Islet precursor cell (in vitro differentiated cells): ENCODE measurements around the gene SPG7.

Experiments used
- DNase-seq: peaks from one replicate; pipeline ENCODE4 v3.0.0-alpha.2; 2018

The SPG7 gene

DNA sequence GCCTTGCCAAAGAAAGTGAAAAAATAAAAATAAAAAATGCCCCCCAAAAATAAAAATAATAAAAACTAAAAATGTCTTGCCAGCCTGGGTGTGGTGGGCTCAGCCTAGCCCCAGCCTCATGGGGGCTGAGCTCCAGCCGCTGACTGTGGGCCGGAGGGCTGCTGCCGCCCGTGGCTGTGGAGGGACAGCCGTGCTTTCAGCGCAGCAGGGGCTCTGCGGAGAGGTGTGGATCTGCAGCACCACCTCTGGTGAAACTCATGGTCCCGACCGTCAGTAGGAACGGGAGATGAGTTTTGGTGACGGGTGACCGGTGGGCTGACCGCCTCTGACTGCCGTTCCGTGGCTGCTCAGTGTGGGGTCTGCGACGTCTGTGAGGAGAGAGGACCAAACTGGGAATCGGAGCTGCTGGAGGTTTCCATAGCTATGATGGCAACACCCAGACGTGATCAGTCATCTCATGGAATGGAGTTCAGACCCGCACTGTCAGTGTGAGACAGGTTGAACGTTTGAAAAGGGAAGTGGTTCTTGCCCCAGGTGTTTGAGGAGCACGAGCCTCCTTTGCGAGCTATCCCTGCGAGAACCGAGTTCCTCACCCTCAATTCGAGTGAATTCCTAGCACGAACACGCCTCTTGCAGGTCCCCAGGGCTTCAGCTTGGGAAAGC lies 40.3 kb downstream of the SPG7 start:
- no peak for DNase-seq

DNA sequence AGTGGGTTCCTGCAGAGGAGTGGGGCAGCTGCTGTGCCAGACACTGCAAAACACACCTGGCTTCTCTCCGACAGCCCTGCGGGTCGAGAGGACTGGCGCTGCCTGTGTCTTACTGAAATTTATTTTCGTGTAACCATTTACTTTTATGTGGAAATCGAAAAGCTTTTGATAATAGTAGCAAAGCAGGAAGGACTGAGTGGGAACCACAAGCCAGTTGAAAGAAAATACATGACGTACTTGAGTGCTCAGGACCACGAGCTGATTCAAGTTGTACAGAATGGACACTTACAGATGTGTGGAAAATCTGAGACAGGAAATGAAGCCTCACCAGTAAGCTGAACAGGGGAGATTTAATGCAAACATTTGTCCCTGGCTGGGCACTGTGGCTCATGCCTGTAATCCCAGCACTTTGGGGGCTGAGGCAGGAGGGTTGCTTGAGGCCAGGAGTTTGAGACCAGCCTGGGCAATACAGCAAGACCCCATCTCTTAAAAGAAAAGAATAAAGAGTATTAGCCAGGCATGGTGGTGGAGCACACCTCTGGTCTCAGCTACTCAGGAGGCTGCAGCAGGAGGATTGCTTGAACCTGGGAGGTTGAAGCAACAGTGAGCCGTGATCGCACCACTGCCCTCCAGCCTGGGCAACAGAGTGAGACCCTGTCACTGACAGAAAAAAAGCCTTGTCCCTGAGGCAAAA lies 41.0 kb downstream of the SPG7 start:
- no peak for DNase-seq

DNA sequence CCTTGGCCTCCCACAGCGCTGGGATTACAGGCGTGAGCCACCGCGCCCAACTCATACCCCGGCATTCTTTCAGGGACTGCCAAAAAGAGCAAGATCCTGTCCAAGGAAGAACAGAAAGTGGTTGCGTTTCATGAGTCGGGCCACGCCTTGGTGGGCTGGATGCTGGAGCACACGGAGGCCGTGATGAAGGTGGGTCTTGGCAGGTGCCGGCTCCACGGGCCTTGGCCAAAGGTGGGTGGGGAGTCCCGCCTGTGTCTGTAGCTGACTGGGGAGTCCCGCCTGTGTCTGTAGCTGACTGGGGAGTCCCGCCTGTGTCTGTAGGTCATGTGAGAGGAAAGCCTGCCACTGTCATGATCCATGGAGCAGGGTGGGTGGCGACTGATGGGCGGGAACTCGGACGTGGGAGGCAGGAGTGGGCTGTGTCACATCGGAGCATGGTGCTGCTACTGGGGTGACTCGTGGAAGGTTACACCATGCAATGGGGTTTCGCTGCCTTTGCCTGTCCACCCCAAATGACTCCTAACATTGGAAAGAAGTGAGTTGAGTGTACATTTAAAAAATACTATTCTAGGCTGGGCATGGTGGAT lies 42.3 kb downstream of the SPG7 start:
- DNase-seq = no peak

DNA sequence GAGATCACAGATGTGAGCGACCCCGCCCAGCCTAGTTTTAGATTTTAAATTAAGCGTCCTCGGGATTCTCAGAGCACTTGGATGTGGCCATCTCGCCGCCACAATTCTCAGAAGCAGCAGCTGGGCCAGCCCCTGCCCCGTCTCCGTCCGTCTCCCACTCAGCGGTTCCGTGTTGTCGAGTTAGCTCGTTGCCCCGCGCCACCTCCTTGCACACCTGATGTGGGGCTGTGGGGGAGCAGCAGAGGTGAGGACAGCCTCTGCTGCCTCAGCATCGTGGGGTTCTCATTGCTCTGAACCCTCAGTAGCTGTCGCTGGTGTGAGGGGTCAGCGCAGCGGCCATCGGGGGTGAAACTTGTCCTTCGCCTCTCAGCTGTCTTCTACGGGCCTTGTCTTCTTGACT lies 44.1 kb downstream of the SPG7 start:
- DNase-seq = no peak

DNA sequence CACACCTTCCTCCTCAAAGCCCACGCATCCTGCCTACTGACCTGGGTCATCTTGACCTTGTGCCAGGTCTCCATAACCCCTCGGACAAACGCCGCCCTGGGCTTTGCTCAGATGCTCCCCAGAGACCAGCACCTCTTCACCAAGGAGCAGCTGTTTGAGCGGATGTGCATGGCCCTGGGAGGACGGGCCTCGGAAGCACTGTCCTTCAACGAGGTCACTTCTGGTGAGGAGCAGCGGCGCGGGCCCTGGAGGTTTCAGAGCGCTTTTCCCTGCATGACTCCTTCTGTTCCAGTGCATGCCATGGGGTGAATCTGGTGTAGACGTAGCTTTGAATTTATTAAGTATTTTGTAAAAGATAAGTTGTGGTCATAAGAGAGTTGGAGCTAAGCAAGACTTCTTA lies 44.7 kb downstream of the SPG7 start:
- DNase-seq = no peak

DNA sequence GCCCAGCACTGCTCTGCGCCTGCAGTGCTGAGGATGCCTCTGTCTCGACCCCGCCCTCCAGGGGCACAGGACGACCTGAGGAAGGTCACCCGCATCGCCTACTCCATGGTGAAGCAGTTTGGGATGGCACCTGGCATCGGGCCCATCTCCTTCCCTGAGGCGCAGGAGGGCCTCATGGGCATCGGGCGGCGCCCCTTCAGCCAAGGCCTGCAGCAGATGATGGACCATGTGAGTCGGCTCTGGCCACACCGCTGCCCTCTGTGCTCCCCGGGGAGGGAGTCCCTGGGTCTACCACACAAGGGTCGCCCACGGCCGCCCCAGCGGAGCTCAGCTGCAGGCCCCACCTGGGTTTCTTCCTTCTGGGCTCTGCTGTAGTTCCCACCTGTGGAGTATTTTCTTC lies 45.5 kb downstream of the SPG7 start:
- DNase-seq = no peak

DNA sequence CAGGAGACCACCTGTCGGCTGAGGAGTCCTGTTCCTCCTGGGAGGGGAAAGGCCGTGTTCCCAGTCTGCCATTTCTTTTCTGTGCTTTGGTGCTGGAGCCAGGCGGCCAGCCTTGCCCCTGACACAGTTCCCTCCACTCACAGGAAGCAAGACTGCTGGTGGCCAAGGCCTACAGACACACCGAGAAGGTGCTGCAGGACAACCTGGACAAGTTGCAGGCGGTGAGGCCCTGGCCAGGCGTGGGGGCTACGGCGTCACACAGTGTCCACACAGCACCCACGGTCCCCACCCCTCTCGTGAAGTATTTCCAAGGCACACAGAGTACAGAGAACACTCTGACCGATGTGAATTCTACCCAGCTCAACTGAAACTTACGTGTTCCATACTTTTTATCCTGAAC lies 46.1 kb downstream of the SPG7 start:
- no peak for DNase-seq

DNA sequence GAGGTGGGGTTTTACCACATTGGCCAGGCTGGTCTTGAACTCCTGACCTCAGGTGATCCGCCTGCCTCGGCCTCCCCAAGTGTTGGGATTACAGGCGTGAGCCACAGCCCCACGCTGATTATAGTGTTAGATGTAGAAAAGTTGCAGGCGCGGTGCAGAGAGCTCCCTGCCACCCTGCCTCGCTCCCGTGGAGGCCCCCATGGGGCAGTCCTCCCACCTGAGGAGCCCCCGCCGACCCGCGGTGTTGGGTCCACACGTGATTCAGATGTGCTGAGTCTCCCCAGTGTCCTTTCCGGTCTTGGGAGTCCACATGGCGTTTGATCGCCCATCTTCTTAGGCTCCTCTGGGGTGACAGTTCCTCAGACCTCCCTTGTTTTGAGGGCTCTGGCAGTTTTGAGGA lies 47.1 kb downstream of the SPG7 start:
- no peak for DNase-seq

DNA sequence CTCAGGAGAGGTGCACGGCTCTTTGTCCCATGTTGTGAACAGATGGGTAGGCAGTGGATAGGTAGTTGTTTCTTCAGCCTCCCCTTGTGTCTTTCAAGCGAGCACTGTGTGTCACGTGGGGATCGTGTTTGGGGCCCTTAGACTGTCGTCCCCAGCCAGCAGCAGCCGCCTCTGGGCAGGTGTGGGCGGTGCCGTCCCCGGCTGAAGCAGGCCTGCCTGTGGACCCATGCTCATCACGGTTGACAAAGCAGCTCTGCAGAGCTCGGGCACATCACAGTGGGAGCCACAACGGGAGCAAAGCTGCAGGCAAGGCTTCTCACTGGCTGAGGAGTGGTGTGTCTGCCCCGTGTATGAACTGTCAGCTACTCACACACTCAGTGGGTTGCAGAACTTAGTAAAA lies 47.6 kb downstream of the SPG7 start:
- no peak for DNase-seq

DNA sequence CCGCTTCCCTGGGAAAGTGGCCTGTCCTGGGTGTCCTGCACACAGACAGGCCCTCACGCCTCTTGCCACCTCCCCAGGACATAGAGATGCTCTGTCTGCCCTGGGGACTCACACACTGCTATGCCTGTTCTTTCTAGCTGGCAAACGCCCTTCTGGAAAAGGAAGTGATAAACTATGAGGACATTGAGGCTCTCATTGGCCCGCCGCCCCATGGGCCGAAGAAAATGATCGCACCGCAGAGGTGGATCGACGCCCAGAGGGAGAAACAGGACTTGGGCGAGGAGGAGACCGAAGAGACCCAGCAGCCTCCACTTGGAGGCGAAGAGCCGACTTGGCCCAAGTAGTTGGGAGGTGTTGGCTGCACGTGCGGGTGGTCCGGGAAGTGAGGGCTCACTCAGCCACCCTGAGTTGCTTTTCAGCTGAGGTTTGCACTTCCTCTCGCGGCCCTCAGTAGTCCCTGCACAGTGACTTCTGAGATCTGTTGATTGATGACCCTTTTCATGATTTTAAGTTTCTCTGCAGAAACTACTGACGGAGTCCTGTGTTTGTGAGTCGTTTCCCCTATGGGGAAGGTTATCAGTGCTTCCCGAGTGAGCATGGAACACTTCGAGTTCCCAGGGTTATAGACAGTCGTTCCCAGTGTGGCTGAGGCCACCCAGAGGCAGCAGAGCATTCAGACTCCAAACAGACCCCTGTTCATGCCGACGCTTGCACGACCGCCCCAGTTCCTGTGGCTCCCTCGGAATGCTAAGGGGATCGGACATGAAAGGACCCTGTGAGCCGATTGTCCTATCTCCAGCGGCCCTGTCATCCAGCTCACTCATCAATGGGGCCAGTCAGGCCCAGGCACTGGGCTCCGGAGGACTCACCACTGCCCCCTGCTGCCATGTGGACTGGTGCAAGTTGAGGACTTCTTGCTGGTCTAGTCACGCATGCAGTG lies 48.8 kb downstream of the SPG7 start:
- DNase-seq = peak; percentile 96

DNA sequence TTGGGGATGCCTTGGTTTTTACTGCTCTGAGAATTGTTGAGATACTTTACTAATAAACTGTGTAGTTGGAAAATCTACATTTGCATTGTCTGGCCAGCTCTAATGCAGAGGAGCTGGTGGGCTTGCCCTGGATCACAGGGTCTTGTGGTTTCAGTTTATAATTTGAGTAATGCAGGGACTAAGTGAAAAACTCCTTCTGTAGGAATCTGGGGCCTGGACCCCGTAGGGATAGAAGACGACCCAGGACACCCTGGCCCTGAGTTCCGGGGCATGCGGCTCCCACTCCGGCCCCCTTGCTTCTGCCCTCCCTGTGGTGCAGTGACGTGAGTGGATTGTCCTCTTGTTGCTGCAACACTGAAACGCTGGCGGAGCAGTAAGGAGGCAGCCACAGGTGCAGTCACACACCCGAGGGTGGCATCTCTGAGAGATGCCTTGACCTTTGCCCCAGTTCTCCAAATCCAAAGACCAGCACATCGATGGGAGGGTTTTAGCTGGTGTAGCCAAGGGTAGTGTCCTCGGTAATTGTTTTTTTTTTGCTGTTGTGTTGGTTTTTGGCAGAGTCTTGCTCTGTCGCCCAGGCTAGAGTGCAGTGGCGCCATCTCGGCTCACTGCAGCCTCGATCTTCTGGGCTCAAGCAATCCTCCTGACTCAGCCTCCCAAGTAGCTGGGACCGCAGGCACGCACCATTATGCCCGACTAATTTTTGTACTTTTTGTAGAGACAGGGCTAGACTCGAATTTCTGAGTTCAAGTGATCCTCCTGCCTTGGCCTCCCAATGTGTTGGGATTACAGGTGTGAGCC lies 49.7 kb downstream of the SPG7 start:
- DNase-seq = no peak

DNA sequence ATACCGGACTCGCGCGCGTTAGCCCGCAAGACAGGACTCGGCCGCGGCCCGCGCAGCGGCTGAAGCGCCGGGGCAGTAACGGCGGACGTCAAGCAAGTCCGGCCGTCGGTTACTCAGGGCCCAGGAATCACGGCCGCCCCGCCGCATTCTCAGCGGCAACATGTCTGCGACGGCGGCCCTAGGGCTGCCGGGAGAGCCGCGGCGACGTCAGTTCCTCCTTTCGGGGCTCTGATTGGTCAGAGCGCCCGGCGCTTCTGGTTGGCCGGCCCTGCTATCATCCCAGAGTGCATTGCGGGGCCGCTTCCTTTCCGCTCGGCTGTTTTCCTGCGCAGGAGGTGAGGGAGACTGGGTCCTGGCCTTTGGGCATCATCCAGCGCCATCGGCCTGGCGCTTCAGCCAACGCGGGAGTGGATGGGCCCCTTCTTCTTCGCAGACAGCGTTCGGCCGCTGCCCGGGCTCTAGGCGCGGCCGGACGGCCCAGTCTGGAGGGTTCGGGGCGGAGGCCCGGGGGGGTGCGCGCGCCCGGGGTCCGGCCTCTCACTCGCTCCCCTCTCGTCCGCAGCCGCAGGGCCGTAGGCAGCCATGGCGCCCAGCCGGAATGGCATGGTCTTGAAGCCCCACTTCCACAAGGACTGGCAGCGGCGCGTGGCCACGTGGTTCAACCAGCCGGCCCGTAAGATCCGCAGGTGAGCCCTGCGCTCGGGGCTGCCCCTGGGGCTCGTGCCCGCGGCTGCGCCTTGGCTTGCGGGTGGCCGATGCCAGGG lies 52.4 kb downstream of the SPG7 start, which contains the start of gene RPL13:
RPL13 (plus strand) TSS at position 305 of the 764 bp plus-strand sequence; CDS start at position 583, 278 bp downstream.
- DNase-seq = peak; percentile 97

DNA sequence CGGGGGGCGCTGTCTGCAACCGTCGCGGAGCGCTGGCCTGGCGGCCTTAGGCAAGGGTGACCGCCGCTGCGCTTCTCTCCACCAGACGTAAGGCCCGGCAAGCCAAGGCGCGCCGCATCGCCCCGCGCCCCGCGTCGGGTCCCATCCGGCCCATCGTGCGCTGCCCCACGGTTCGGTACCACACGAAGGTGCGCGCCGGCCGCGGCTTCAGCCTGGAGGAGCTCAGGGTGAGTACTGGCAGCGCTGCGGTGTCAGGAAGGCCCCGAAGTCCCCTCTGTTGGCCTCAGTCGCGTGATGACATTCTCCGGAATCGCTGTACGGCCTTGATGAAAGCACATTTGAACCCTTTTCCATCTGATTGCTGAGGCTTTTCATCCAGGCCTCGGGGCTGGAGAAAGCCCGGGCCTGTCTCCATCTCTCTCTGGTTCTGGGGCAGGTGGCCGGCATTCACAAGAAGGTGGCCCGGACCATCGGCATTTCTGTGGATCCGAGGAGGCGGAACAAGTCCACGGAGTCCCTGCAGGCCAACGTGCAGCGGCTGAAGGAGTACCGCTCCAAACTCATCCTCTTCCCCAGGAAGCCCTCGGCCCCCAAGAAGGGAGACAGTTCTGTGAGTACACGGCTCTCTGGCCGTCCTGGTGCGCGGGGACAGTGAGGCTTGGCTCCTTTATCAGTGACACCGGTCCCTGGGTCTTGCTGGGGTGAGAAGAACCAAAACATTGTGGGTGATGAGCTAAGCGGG lies 53.1 kb downstream of the SPG7 start:
- no peak for DNase-seq

DNA sequence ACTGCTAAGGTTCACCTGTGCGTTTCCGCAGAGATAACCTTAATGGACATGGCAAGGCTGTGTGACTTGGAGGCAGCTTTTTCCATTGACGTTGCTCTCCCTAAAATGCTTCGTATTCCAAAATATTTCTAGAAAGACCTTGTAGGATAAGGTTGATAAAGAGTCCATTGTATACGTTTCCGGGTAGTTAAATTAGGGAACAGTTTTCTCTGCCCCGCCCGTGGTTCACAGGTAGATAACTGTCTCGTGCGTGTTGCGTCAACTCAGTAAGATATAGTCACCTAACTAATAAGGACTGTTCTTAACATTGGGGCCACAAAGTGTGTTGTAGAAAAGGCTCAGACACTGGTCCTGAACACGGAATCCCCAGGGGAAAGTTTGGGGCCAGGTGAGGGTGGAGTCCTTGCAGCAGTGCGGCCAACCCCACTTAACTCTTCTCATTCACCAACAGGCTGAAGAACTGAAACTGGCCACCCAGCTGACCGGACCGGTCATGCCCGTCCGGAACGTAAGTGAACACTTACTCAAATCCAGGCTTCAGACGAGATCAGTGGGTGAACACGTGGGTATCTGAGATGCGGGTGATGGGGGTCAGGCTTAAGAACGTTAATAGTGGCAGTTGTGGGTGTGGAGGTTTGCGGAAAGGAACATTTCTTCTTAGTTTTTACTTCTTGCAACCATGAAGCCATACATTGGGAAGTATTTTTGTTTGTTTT lies 53.8 kb downstream of the SPG7 start:
- DNase-seq = no peak

DNA sequence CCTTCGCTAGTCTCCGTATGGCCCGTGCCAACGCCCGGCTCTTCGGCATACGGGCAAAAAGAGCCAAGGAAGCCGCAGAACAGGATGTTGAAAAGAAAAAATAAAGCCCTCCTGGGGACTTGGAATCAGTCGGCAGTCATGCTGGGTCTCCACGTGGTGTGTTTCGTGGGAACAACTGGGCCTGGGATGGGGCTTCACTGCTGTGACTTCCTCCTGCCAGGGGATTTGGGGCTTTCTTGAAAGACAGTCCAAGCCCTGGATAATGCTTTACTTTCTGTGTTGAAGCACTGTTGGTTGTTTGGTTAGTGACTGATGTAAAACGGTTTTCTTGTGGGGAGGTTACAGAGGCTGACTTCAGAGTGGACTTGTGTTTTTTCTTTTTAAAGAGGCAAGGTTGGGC lies 54.7 kb downstream of the SPG7 start:
- DNase-seq = no peak

DNA sequence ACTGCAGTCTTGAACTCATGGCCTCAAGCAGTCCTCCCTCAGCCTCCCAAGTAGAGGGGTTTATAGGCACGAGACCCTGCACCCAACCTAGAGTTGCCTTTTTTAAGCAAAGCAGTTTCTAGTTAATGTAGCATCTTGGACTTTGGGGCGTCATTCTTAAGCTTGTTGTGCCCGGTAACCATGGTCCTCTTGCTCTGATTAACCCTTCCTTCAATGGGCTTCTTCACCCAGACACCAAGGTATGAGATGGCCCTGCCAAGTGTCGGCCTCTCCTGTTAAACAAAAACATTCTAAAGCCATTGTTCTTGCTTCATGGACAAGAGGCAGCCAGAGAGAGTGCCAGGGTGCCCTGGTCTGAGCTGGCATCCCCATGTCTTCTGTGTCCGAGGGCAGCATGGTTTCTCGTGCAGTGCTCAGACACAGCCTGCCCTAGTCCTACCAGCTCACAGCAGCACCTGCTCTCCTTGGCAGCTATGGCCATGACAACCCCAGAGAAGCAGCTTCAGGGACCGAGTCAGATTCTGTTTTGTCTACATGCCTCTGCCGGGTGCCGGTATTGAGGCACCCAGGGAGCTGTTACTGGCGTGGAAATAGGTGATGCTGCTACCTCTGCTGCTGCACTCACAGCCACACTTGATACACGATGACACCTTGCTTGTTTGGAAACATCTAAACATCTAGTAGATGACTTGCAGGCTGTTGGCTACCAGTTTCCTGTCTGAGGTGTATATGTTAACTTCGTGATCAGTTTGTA lies 55.6 kb downstream of the SPG7 start:
- DNase-seq = no peak

DNA sequence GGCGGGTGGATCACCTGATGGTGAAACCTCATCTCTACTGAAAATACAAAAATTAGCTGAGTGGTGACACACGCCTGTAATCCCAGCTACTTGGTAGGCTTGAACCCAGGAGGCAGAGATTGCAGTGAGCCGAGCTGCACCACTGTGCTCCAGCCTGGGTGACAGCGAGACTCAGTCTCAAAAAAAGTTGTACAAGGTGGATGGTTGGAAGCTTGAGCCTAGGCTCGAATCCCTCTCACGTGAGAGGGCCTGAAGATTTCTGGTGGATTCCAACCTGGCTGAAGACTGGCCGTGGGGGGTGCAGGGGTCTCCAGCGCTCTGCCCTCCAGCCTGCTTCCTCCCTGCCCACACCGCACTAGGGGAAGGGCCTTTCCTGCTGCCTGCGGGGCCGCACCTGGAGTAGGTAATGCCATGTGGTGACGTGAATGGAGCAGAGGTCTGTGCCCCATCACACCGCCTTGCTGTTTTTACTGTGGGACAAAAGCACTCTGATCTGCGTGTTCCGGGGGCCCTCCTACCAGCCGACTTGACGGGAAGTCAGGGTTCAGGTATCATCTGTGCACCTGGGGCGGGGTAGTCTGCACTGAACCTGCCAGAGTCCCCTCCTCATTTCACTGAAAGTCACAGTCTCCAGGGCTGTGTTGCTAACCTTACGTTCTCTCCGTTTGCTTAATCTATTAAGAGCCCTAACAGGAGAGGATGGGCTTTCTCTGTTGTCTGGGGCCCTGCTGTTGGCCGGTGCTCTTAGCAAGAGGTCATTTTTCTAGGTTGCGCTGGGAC lies 56.5 kb downstream of the SPG7 start:
- DNase-seq = no peak

DNA sequence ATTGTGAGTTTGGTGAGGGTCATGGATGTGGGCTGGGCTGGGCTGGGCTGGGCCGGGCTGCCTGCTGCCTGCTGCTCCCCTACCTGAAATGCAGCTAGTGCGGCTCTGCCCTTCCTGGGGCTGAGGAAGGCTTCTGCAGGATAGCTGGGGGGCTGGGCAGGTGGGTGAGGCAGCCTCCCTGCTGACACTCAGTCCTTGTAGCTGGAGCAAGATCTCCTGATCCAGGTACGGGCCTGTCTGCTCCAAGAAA lies 57.0 kb downstream of the SPG7 start:
- peak; percentile 77 for DNase-seq
